ENCODE measurements around the gene MARCHF3.

Gene MARCHF3

DNA sequence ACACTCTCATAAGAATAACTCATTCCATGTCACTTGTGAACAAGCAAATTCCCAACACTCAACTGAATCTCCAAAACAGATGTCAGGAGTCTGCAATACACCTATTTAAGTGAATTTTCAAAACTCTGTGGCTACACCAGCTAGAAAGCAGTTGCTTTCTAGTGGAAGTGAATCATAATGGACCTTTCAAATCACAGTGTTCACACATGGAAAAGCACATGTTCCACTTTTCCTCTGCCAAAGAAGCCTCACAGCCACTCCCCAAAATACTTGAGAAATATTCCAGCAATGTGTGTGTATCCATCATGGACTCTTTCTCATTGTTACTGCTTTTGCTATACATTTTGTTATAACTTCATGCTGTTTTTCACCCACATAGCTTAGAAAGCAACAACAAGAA, 17.4 kb downstream of the MARCHF3 start:
- no peak for TF ChIP-seq EZH2phosphoT487 (IDR thresholded peaks at IDR 0.05; ENCODE audit: borderline replicate concordance)
- TF ChIP-seq, protein P1, sequence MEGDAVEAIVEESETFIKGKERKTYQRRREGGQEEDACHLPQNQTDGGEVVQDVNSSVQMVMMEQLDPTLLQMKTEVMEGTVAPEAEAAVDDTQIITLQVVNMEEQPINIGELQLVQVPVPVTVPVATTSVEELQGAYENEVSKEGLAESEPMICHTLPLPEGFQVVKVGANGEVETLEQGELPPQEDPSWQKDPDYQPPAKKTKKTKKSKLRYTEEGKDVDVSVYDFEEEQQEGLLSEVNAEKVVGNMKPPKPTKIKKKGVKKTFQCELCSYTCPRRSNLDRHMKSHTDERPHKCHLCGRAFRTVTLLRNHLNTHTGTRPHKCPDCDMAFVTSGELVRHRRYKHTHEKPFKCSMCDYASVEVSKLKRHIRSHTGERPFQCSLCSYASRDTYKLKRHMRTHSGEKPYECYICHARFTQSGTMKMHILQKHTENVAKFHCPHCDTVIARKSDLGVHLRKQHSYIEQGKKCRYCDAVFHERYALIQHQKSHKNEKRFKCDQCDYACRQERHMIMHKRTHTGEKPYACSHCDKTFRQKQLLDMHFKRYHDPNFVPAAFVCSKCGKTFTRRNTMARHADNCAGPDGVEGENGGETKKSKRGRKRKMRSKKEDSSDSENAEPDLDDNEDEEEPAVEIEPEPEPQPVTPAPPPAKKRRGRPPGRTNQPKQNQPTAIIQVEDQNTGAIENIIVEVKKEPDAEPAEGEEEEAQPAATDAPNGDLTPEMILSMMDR (conservative IDR thresholded peaks at IDR 0.05; ENCODE audit: low read length), result no peak
- no peaks in the 10 kb centered on the region for H3K9me3 ChIP-seq (ENCODE audit: insufficient read depth, low read depth, low read length)
- no peaks in the 10 kb centered on the region for H4K20me1 ChIP-seq (ENCODE audit: insufficient read depth, low read length, poor library complexity, severe bottlenecking)
- no peaks in the 10 kb centered on the region for H3K27me3 ChIP-seq (ENCODE audit: insufficient read depth, low read length, poor library complexity, severe bottlenecking)
- H3F3A ChIP-seq (ENCODE audit: low read depth), result no peaks in the 10 kb centered on the region
- no peak overlapping the region for H2AFZ ChIP-seq (ENCODE audit: low read length)
- H3K4me2 ChIP-seq (ENCODE audit: low read depth, low read length, poor library complexity, severe bottlenecking), result no peak overlapping the region
- H3K36me3 ChIP-seq (ENCODE audit: insufficient read depth, low read length), result no peaks in the 10 kb centered on the region
- no peak overlapping the region for H3K4me3 ChIP-seq (ENCODE audit: low read length, poor library complexity, severe bottlenecking)
- H3K79me2 ChIP-seq (ENCODE audit: insufficient read depth, low read length), result 0 out of 2 replicates have a peak, but pooled peaks cover 7% of the 10 kb centered on the region
- H3K4me1 ChIP-seq (ENCODE audit: insufficient read depth, low read length, poor library complexity, severe bottlenecking), result peaks cover 36% of the 10 kb centered on the region
- no peaks in the 10 kb centered on the region for H3K9me2 ChIP-seq (replicated peaks; ENCODE audit: low read depth, low read length)
- no peak overlapping the region for H3K9ac ChIP-seq (ENCODE audit: low read depth, low read length, poor library complexity, severe bottlenecking)

DNA sequence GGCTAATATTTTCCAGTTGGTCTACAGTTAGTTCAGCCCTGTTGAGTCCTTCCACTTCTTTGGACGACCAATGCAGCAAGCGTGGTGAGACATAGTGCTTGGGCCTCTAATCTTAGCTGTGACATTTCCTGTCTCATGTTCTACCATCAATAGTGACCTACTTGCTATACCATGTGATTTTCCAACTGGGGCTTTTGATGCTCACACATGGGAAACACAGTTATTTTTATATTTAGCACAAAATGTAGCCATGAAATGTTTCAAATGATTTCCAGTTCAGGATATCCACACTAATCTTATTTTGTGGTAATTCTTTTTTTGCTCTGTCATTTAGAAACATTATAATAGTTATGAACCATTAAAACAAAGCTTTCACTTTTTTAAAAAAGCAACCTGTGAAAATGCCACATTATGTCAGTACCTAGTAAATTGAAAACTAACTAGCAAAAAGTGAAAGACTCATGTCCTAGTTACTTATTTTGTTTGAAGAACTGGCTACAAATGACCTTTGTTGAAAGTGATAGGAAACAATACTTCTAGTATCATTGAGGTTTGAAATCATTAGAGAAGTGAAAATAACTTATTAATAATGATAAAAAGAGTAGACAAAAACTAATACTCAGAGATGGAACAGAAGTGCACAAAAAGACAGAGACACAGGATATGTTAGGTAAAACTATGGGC, 18.3 kb downstream of the MARCHF3 start:
- Histone ChIP-seq H3K4me1 (ENCODE audit: insufficient read depth, low read length, poor library complexity, severe bottlenecking) (peaks cover 36% of the 10 kb centered on the region), H3K4me2 (ENCODE audit: low read depth, low read length, poor library complexity, severe bottlenecking) (peak overlapping the region; percentile 73), H3K4me3 (ENCODE audit: low read length, poor library complexity, severe bottlenecking) (peak overlapping the region; percentile 48), H3F3A (ENCODE audit: low read depth) (no peaks in the 10 kb centered on the region), H3K27me3 (ENCODE audit: insufficient read depth, low read length, poor library complexity, severe bottlenecking) (no peaks in the 10 kb centered on the region), H2AFZ (ENCODE audit: low read length) (no peak overlapping the region), H3K36me3 (ENCODE audit: insufficient read depth, low read length) (no peaks in the 10 kb centered on the region), H3K9me3 (ENCODE audit: insufficient read depth, low read depth, low read length) (no peaks in the 10 kb centered on the region), H4K20me1 (ENCODE audit: insufficient read depth, low read length, poor library complexity, severe bottlenecking) (no peaks in the 10 kb centered on the region), H3K9me2 (replicated peaks; ENCODE audit: low read depth, low read length) (no peaks in the 10 kb centered on the region), H3K9ac (ENCODE audit: low read depth, low read length, poor library complexity, severe bottlenecking) (no peak overlapping the region), H3K79me2 (ENCODE audit: insufficient read depth, low read length) (0 out of 2 replicates have a peak, but pooled peaks cover 7% of the 10 kb centered on the region)
- TF ChIP-seq EZH2phosphoT487 (IDR thresholded peaks at IDR 0.05; ENCODE audit: borderline replicate concordance), result no peak
- TF ChIP-seq, protein P1 (conservative IDR thresholded peaks at IDR 0.05; ENCODE audit: low read length), result no peak

GRCh38 chr5:127011153-127011552, 19.2 kb downstream of the MARCHF3 start:
- Histone ChIP-seq H3K36me3 (ENCODE audit: insufficient read depth, low read length) (no peaks in the 10 kb centered on the region), H3F3A (ENCODE audit: low read depth) (no peaks in the 10 kb centered on the region), H3K4me2 (ENCODE audit: low read depth, low read length, poor library complexity, severe bottlenecking) (peak overlapping the region; percentile 73), H3K27me3 (ENCODE audit: insufficient read depth, low read length, poor library complexity, severe bottlenecking) (no peaks in the 10 kb centered on the region), H4K20me1 (ENCODE audit: insufficient read depth, low read length, poor library complexity, severe bottlenecking) (no peaks in the 10 kb centered on the region), H3K9ac (ENCODE audit: low read depth, low read length, poor library complexity, severe bottlenecking) (no peak overlapping the region), H3K4me1 (ENCODE audit: insufficient read depth, low read length, poor library complexity, severe bottlenecking) (peaks cover 36% of the 10 kb centered on the region), H3K79me2 (ENCODE audit: insufficient read depth, low read length) (0 out of 2 replicates have a peak, but pooled peaks cover 7% of the 10 kb centered on the region), H3K4me3 (ENCODE audit: low read length, poor library complexity, severe bottlenecking) (no peak overlapping the region), H3K9me3 (ENCODE audit: insufficient read depth, low read depth, low read length) (no peaks in the 10 kb centered on the region), H3K9me2 (replicated peaks; ENCODE audit: low read depth, low read length) (no peaks in the 10 kb centered on the region), H2AFZ (ENCODE audit: low read length) (no peak overlapping the region)
- TF ChIP-seq, protein P1 (conservative IDR thresholded peaks at IDR 0.05; ENCODE audit: low read length), result no peak
- no peak for TF ChIP-seq EZH2phosphoT487 (IDR thresholded peaks at IDR 0.05; ENCODE audit: borderline replicate concordance)

All from Loucy (cell line).